ENCODE data around the gene WNT6. TPM values are rescaled to one million over a fixed set of nuclear protein-coding genes. Genes with fewer than 3 reads are reported as not detected.
"Not testable (repeated sequence)": the region's sequence is repeated elsewhere in the genome, so short reads cannot be mapped to it uniquely, and the experiment has no call there.

Gene WNT6
- polyA plus RNA-seq, 1 donor: 0.24 TPM

DNA sequence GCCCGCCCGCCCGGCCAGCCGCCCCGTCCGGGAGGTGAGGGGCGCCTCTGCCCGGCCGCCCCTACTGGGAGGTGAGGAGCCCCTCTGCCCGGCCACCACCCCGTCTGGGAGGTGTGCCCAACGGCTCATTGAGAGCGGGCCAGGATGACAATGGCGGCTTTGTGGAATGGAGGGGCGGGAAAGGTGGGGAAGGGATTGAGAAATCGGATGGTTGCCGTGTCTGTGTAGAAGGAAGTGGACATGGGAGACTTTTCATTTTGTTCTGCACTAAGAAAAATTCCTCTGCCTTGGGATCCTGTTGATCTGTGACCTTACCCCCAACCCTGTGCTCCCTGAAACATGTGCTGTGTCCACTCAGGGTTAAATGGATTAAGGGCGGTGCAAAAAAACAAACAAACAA, 12.6 kb upstream of the WNT6 start:
- not testable (repeated sequence) for H3K36me3 ChIP-seq (ENCODE audit: control insufficient read depth, insufficient read depth, low read length); H3K4me3 ChIP-seq (ENCODE audit: low read length); H3K27ac ChIP-seq (ENCODE audit: low read length); DNase-seq; H3K9me3 ChIP-seq (ENCODE audit: control insufficient read depth, low read depth, low read length); H3K4me1 ChIP-seq (ENCODE audit: control insufficient read depth, insufficient read depth, low read length)
- H3K27me3 ChIP-seq (ENCODE audit: control insufficient read depth, insufficient read depth, low read length): peaks cover 10% of the 10 kb centered on the region
- WGBS (ENCODE audit: insufficient coverage, low lambda C conversion rate): 100% methylated on average over 1 of the region's 18 CpGs

DNA sequence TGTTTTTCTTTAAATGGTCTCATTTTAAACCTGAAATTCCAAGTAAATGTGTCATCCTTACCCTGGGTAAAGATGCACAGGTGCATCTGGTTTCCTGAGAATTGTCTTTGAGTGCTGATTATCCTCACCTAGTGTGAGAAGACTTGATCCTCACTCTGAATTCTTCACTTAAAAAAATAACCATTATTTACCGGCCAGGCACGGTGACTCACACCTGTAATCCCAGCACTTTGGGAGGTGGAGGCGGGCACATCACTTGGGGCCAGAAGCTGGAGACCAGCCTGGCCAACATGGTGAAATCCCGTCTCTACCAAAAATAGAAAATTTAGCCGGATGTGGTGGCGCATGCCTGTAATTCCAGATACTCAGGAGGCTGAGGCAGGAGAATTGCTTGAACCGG, 9.9 kb upstream of the WNT6 start:
- Histone ChIP-seq H3K27ac (ENCODE audit: low read length) (no peak overlapping the region), H3K4me3 (ENCODE audit: low read length) (no peak overlapping the region), H3K4me1 (ENCODE audit: control insufficient read depth, insufficient read depth, low read length) (no peaks in the 10 kb centered on the region), H3K9me3 (ENCODE audit: control insufficient read depth, low read depth, low read length) (peaks cover 4% of the 10 kb centered on the region), H3K36me3 (ENCODE audit: control insufficient read depth, insufficient read depth, low read length) (no peaks in the 10 kb centered on the region), H3K27me3 (ENCODE audit: control insufficient read depth, insufficient read depth, low read length) (peaks cover 33% of the 10 kb centered on the region)
- DNase-seq: no peak
- no CpG with 5 or more reads among the region's 7 CpGs for WGBS (ENCODE audit: insufficient coverage, low lambda C conversion rate)

DNA sequence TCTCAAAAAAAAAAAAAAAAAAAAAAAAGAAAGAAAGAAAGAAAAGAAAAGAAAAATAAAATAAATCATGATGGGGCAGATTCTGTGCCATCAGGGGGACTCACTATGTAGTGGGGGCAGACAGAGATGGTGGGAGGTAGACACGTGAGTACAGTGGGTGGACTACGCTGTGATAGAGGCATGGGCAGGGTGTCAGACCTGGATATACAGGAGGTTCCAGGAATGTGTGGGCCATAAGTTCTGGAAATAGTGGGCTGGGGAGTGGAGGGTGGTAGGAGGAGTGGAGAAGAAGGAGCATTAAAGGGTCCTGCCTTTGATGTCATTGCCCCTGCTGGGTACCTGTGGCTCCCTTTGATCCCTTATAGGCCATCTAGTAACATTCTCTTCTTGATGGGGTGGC, 8.8 kb upstream of the WNT6 start:
- peaks cover 44% of the 10 kb centered on the region for H3K27me3 ChIP-seq (ENCODE audit: control insufficient read depth, insufficient read depth, low read length)
- WGBS (ENCODE audit: insufficient coverage, low lambda C conversion rate): no CpG with 5 or more reads among the region's 2 CpGs
- H3K27ac ChIP-seq (ENCODE audit: low read length): no peak overlapping the region
- no peaks in the 10 kb centered on the region for H3K36me3 ChIP-seq (ENCODE audit: control insufficient read depth, insufficient read depth, low read length)
- no peak for DNase-seq
- H3K4me1 ChIP-seq (ENCODE audit: control insufficient read depth, insufficient read depth, low read length): no peaks in the 10 kb centered on the region
- H3K4me3 ChIP-seq (ENCODE audit: low read length): no peak overlapping the region
- peaks cover 1% of the 10 kb centered on the region for H3K9me3 ChIP-seq (ENCODE audit: control insufficient read depth, low read depth, low read length)

DNA sequence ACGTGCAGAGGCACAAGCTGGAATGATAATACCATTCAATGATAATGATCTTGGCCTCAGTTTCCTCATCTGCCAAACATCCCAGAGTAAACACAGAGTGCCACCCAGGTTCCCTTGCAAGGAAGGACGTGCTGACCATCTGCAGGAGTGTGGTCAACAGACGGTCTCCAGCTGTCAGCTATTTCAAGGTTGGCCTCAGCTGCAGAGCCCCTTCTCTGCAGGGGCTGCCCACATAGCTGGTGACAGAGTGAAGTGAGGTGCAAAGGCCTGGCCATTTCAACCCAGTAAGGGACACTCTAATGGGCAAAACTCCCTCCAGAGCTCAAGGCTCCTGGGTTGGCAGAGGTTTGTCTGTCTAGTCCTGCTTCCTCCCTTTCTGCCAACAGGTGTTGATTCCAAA, 8.3 kb upstream of the WNT6 start:
- peaks cover 49% of the 10 kb centered on the region for H3K27me3 ChIP-seq (ENCODE audit: control insufficient read depth, insufficient read depth, low read length)
- H3K4me3 ChIP-seq (ENCODE audit: low read length): no peak overlapping the region
- DNase-seq: no peak
- H3K36me3 ChIP-seq (ENCODE audit: control insufficient read depth, insufficient read depth, low read length): no peaks in the 10 kb centered on the region
- H3K4me1 ChIP-seq (ENCODE audit: control insufficient read depth, insufficient read depth, low read length): no peaks in the 10 kb centered on the region
- no peak overlapping the region for H3K27ac ChIP-seq (ENCODE audit: low read length)
- WGBS (ENCODE audit: insufficient coverage, low lambda C conversion rate): no CpG with 5 or more reads among the region's 3 CpGs
- no peaks in the 10 kb centered on the region for H3K9me3 ChIP-seq (ENCODE audit: control insufficient read depth, low read depth, low read length)

DNA sequence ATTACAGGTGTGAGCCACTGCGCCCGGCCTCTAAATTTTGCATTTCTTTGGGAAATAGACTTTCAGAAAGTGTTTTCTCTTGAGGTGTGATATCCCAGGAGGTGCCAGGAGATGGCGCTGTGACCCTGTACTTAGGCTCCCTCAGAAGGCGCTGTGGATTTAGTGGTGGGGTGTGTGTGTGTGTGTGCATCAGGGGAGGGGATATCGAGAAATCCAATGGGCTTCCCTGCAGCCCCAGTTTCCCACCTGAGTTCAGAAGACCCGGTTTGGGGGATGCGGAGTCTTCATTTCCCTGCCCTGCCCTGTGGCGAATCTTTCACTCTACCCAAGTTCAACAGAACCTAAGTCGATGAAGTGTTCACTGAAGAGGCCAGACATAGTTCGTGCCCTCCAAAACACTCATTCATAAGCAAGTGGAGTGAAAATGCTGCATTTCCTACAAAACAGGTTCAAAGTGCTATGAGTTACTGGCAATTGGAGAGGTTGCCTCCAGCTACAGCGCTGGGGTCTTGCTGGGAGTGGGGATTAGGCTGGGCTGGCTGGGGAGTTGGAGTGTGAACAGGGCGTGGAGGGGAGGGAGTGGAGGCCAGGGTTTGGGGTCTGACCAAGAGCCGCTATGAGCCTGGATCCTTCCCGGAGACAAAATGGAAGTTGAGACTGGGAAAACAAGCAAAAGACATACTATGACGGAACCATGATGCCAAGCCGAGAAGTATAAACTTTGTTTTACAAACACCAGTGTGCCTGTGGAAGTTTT, 6.5 kb upstream of the WNT6 start:
- H3K4me1 ChIP-seq (ENCODE audit: control insufficient read depth, insufficient read depth, low read length): no peaks in the 10 kb centered on the region
- no peaks in the 10 kb centered on the region for H3K36me3 ChIP-seq (ENCODE audit: control insufficient read depth, insufficient read depth, low read length)
- no peak overlapping the region for H3K27ac ChIP-seq (ENCODE audit: low read length)
- H3K4me3 ChIP-seq (ENCODE audit: low read length): no peak overlapping the region
- no CpG with 5 or more reads among the region's 16 CpGs for WGBS (ENCODE audit: insufficient coverage, low lambda C conversion rate)
- H3K27me3 ChIP-seq (ENCODE audit: control insufficient read depth, insufficient read depth, low read length): peaks cover 66% of the 10 kb centered on the region
- peak in 1 of 2 donors; percentile 35 for DNase-seq
- H3K9me3 ChIP-seq (ENCODE audit: control insufficient read depth, low read depth, low read length): no peaks in the 10 kb centered on the region

DNA sequence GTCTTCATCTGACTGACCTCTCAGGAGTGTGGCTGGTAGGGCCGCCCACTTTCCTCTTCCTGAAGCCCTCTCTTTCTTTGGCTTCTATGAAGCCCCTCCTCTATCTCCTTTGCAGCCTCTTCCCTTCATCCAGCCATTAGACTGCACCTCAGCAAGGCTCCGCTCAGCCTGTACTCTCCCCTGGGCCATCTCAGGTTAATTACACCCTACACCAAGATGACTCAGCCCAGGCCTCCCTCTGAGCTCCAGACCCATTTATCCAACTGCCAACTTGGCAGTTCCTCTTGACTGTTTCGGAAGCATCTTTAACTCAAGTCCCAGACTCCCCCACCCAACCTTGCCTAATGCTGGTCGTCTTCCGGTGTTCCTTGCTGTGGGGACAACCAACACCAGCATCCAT, 5.8 kb upstream of the WNT6 start:
- DNase-seq: no peak
- Histone ChIP-seq H3K27me3 (ENCODE audit: control insufficient read depth, insufficient read depth, low read length) (peaks cover 73% of the 10 kb centered on the region), H3K36me3 (ENCODE audit: control insufficient read depth, insufficient read depth, low read length) (no peaks in the 10 kb centered on the region), H3K27ac (ENCODE audit: low read length) (no peak overlapping the region), H3K4me1 (ENCODE audit: control insufficient read depth, insufficient read depth, low read length) (no peaks in the 10 kb centered on the region), H3K4me3 (ENCODE audit: low read length) (no peak overlapping the region), H3K9me3 (ENCODE audit: control insufficient read depth, low read depth, low read length) (no peaks in the 10 kb centered on the region)
- no CpG with 5 or more reads among the region's 5 CpGs for WGBS (ENCODE audit: insufficient coverage, low lambda C conversion rate)

DNA sequence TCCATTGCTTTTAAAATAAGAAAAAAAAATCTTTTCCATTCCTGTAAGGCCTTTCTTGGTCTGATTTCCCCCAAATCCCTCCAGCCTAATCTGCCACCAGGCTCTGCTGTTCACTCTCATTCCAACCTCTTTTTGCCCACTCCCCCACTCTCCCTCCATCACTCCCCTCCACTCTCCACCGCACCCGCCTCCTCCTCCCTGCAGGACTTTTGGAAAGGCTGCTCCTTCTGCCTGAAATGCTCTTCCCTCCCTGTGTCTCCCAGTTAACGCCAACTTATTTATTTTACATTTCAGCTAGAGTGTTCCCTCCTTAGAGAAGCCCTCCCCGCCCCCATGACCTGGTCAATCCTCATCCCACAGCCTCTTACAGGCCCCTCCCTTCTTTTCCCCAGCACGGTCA, 4.7 kb upstream of the WNT6 start:
- Histone ChIP-seq H3K4me1 (ENCODE audit: control insufficient read depth, insufficient read depth, low read length) (peaks cover under 1% of the 10 kb centered on the region), H3K4me3 (ENCODE audit: low read length) (no peak overlapping the region), H3K36me3 (ENCODE audit: control insufficient read depth, insufficient read depth, low read length) (no peaks in the 10 kb centered on the region), H3K9me3 (ENCODE audit: control insufficient read depth, low read depth, low read length) (peaks cover under 1% of the 10 kb centered on the region), H3K27ac (ENCODE audit: low read length) (no peak overlapping the region), H3K27me3 (ENCODE audit: control insufficient read depth, insufficient read depth, low read length) (peaks cover 80% of the 10 kb centered on the region)
- no peak for DNase-seq
- WGBS (ENCODE audit: insufficient coverage, low lambda C conversion rate): 0% methylated on average over 1 of the region's 5 CpGs

DNA sequence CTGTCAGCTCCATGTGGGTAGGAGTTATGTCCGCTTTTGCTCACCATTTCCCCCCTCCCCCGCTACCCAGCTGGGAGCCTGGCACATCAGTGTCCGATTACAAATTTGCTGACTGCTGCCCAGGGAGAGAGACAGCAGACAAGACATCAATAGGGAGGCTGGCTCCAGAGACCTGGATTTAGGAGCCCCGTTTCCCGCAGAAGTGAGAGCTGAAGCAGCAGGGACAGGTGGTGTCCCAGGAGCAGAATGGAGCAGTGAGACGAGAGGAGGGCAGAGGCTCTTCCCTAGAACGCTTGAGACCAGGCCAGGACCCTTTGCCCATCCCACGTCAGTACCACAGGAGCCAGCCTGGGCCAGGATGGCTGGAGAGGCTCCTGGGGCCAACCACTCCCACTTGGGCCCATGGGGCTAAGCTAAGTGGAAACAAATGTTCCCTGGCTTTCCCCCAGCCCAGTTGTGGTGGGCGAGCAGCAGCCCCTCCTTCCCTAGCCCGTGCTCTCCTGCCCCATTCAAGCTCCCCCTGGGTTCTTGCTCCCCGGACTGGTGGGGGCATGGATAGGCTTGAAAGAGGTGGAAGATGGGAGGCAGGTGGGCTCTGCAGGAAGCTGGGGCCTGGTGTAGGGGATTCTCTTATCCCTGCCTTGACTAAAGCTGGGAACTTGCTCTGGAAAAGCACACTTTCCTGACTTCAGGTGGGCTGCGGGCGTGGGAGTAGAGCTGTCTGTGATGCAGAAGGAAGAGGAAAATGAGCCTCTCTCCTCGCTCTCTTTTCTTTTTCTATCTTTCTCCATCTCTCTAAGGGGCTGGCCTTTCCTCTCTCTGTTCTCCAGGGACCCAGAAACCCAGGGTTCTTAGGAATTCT, 4.1 kb upstream of the WNT6 start:
- no peak for DNase-seq
- no CpG with 5 or more reads among the region's 14 CpGs for WGBS (ENCODE audit: insufficient coverage, low lambda C conversion rate)
- Histone ChIP-seq H3K27me3 (ENCODE audit: control insufficient read depth, insufficient read depth, low read length) (peaks cover 87% of the 10 kb centered on the region), H3K9me3 (ENCODE audit: control insufficient read depth, low read depth, low read length) (peaks cover 4% of the 10 kb centered on the region), H3K4me1 (ENCODE audit: control insufficient read depth, insufficient read depth, low read length) (peaks cover 6% of the 10 kb centered on the region), H3K4me3 (ENCODE audit: low read length) (no peak overlapping the region), H3K36me3 (ENCODE audit: control insufficient read depth, insufficient read depth, low read length) (no peaks in the 10 kb centered on the region), H3K27ac (ENCODE audit: low read length) (no peak overlapping the region)

DNA sequence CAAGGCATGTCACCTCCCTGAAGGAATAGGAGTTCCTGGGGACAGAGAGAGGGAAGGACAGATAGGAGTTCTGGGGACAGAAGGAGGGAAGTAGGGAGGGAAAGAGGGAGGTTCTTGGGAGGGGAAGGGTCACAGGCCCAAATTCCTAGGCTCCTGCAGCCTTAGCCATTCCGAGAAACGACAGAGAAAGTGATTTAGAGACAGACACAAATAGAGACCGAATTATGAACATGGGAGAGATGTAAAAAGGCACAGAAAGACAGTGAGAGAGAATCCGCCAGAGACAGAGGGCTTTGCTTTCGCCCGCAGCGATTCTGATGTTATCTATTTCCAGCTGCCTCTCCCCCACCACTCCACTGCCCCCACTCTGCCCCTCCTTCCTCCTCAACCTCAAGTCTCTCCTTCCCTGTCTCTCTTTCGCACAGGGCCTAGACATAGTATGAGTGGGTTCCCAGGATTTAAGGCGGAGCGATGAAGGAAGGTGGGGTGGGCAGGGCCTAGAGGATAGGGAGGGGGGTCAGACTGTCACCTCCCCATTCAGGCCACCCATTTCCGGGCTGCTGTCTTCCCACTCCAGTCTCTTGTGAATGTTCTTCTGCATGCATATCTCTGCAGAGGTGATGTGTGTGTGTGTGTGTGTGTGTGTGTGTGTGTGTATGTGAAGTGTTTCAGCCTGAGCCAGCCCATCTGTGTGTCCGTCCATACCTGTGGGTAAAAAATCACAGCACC, 3.3 kb upstream of the WNT6 start:
- Histone ChIP-seq H3K27me3 (ENCODE audit: control insufficient read depth, insufficient read depth, low read length) (peaks cover 87% of the 10 kb centered on the region), H3K9me3 (ENCODE audit: control insufficient read depth, low read depth, low read length) (peaks cover 4% of the 10 kb centered on the region), H3K4me3 (ENCODE audit: low read length) (no peak overlapping the region), H3K4me1 (ENCODE audit: control insufficient read depth, insufficient read depth, low read length) (peaks cover 6% of the 10 kb centered on the region), H3K36me3 (ENCODE audit: control insufficient read depth, insufficient read depth, low read length) (no peaks in the 10 kb centered on the region), H3K27ac (ENCODE audit: low read length) (no peak overlapping the region)
- 7% methylated on average over 2 of the region's 12 CpGs for WGBS (ENCODE audit: insufficient coverage, low lambda C conversion rate)
- DNase-seq: no peak

DNA sequence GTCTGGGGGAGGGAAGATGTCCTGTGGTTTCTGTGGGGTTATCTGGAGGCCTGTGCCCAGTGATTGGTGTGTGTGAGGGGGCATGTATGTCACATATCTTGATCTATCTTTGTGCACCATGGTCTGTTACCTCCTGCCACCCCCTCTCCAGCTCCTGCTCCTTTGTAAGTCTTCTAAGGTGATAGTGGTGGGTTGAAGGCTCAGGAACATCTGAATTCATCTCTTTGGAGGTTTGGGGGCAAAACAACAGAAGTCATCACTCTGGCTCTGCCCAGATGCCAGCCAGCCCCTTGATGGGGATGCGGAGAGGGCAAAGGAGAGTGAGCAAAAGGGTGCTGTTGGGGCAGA, 2.7 kb upstream of the WNT6 start:
- Histone ChIP-seq H3K4me1 (ENCODE audit: control insufficient read depth, insufficient read depth, low read length) (peaks cover 6% of the 10 kb centered on the region), H3K4me3 (ENCODE audit: low read length) (no peak overlapping the region), H3K27ac (ENCODE audit: low read length) (no peak overlapping the region), H3K27me3 (ENCODE audit: control insufficient read depth, insufficient read depth, low read length) (peaks cover 90% of the 10 kb centered on the region), H3K36me3 (ENCODE audit: control insufficient read depth, insufficient read depth, low read length) (no peaks in the 10 kb centered on the region), H3K9me3 (ENCODE audit: control insufficient read depth, low read depth, low read length) (peaks cover 4% of the 10 kb centered on the region)
- no CpG with 5 or more reads among the region's 1 CpG for WGBS (ENCODE audit: insufficient coverage, low lambda C conversion rate)
- no peak for DNase-seq
